ENCODE measurements around the gene RPS3. TPM values are rescaled to one million over a fixed set of nuclear protein-coding genes. Genes with fewer than 3 reads are reported as not detected.

The RPS3 gene
- total RNA-seq, 4 donors from 2014 or later = 529 to 907 (median 716) TPM

DNA sequence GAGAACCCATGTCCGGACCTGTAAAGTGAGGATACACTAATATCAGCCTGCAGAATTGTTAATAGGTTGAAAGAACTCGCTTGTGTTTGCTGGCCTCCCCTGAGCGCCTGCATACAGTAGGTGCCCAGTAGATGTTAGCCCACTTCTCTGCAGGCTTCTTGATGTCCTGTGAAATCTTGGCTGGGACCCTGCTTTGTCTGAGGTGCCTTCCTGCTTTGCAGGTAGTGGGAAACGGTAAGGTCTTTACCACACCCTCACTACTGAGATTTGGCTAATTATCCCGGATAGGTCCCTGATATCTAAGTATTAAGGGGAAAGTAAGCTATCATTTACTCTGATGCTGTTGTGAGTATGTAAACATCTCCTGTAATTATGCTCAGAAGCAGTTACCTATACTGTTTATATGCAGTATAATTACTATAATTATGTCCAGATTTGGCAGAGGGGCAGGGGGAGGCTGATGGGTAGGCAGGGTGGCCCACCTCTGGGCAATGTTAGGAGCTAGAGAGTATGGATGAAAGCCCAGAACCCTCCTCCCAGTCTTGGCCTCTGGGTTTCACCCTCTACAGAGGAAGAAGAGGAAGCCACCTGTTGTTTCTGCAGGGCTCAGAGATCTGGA is 46.6 kb upstream of the RPS3 start:
- TF ChIP-seq, protein P1, sequence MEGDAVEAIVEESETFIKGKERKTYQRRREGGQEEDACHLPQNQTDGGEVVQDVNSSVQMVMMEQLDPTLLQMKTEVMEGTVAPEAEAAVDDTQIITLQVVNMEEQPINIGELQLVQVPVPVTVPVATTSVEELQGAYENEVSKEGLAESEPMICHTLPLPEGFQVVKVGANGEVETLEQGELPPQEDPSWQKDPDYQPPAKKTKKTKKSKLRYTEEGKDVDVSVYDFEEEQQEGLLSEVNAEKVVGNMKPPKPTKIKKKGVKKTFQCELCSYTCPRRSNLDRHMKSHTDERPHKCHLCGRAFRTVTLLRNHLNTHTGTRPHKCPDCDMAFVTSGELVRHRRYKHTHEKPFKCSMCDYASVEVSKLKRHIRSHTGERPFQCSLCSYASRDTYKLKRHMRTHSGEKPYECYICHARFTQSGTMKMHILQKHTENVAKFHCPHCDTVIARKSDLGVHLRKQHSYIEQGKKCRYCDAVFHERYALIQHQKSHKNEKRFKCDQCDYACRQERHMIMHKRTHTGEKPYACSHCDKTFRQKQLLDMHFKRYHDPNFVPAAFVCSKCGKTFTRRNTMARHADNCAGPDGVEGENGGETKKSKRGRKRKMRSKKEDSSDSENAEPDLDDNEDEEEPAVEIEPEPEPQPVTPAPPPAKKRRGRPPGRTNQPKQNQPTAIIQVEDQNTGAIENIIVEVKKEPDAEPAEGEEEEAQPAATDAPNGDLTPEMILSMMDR (IDR thresholded peaks at IDR 0.05; ENCODE audit: low read depth) = no peak

DNA sequence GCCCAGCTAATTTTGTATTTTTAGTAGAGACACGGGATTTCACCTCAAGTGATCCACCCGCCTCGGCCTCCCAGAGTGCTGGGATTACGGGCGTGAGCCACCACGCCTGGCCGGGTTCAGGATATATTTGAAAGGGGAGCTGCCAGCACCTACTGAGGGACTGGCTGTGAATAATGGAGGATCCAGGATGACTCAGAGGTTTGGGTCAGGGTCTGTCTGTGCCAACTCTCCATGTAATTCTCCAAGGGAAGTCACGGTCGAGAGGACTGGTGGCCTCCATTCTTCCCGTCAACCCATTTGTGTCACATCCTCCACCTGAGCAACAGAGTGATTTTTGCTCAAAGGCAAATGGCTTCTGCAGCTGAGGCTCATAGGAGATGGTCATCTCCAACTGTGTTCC is 44.3 kb upstream of the RPS3 start:
- TF ChIP-seq, protein P1 (IDR thresholded peaks at IDR 0.05; ENCODE audit: low read depth) = no peak

DNA sequence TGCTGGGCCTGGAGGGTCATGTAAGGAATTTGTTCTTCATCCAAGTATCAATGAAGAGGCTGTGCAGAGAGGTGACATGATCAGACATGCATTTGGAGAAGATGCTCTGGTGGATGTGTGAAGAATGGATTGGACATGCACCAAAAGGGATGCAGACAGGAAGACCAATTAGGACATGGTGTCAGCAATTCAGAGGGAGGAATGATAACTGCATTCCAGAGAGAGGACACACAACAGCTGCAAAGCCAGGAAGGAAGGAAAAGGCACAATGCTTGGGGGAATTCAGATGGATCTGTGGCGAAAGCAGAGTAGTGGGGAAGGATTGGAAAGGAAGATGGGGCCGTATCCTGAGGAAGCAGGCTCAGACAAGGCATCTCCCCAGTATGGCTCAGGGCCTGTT is 42.7 kb upstream of the RPS3 start:
- TF ChIP-seq, protein P1 (IDR thresholded peaks at IDR 0.05; ENCODE audit: low read depth) = no peak

DNA sequence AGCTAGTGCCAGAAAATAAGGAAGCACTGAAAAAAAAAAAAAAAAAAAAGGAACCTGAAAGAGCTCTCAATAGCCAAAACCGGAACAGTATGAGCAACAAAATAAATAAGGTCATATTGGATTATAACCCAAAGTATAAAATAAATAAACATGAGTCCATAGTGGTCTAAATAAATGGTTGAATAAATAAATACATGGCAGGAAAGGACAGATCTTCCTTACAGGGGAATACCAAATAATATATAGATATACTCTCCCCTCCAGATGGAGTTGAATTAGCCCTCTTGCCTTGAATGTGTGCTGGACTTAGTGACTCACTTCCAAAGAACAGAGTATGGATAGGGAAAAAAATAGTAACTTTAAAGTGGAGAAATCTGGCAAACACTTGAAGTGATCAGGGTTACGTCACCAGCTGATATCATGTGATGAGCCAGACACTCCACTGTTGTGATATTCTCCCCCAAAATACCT is 33.6 kb upstream of the RPS3 start:
- TF ChIP-seq, protein P1 (IDR thresholded peaks at IDR 0.05; ENCODE audit: low read depth) = no peak

DNA sequence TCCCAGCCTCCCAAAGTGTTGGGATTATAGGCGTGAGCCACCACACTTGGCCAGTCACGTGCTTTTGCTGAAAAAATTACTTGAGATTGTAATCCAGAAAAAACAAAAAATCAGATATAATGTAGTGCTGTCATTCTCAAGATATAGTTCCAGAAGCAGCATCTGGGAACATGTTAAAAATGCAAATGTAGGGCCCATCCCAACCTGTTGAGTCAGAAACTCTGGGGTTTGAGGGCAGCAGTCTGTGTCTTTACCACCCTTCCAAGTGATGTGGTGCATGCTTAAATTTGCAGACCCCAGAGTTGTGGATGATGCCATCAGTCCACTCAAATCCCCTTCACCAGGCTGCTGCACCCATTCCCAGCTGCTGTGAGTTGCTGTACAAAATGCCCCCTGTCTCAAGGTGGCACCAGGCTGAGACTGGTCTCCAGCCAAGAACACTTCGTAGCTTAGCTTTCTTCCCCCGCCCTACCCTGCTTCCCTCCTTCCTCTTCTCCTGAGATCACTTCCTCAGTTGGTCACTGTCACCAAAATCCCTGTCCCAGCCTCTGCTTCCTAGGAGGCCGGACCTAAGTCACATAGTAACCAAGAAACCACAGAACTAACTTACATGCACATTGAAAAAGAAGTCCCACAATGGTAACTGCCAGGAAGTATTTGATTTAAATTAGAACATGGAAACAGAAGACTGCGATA is 29.6 kb upstream of the RPS3 start:
- TF ChIP-seq, protein P1 (IDR thresholded peaks at IDR 0.05; ENCODE audit: low read depth) = no peak

DNA sequence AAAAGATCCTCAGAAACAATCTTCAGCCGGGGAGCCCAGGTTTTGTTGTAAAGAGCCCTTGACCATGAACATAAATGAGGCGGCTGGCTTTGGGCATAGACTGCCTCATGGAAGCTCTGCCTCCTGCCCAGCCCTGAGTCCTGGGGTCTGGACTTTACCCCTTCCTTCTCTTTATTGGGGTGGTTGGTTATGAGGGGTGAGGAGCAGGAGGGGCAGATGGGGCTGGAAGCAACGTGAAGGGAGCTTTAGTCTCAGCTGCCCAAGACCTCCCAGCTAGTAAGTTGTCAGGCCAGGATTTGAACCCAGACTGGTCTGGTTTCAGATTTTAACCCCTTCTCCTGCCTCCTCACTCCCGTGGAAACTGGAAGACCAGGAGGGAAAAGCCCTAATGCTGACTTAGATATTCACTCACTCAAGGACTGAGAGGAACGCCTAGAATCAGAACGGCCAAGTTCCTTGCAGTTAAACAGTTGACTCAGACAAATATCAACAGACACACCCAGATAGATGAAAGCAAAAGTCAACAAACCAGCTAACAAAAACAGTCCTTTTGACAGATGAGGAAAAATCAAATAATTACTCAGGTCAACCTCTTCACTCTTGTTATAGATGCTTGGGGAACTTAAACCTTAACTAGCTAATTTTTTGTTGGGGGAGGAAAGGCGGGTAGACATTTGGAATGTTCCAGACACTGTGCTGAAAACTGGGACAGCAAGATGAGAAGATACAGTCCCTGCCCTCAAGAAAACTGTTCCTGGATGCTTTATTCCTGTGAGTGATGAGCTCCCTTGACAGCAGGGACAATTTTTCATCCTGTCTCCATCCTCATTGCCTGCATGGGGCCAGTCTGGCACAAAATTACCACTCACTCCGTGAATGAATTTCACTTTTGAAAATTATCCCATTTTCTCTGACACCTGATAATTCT is 27.1 kb upstream of the RPS3 start:
- TF ChIP-seq, protein P1 (IDR thresholded peaks at IDR 0.05; ENCODE audit: low read depth) = no peak

DNA sequence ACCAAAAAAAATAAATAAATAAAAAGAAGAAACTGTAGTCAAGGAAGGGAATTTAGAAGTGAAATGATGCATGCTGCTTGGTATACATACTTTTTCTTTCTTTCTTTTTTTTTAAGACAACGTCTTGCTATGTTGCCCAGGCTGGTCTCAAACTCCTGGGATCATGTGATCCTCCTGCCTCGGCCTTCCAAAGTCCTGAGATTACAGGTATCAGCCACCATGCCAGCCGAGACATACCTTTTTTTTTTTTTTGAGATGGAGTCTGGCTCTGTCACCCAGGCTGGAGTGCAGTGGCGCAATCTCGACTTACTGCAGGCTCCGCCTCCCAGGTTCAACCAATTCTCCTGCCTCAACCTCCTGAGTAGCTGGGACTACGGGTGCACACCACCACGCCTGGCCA is 26.1 kb upstream of the RPS3 start:
- TF ChIP-seq, protein P1 (IDR thresholded peaks at IDR 0.05; ENCODE audit: low read depth) = no peak

Measured in subcutaneous adipose tissue (tissue), 4 donors.